Measurements from ENCODE around the gene TAMALIN. TPM values are rescaled to one million over a fixed set of nuclear protein-coding genes. Genes with fewer than 3 reads are reported as not detected.
"Not testable (repeated sequence)": the region's sequence is repeated elsewhere in the genome, so short reads cannot be mapped to it uniquely, and the experiment has no call there.

TAMALIN gene
- 16.3 TPM for polyA plus RNA-seq (ENCODE audit: insufficient read length)

- no peak for DNase-seq (ENCODE audit: low read depth)
These were observed at the start of gene TAMALIN for GRCh38 chr12:52006726-52007157. TAMALIN (plus strand) TSS chr12:52006946; CDS start chr12:52007020, 74 bp downstream.

GRCh38 chr12:51958542-51958941 lies 48.2 kb upstream of the TAMALIN start:
- DNase-seq (ENCODE audit: low read depth): no peak

- no peak for DNase-seq (ENCODE audit: low read depth)
These were observed 47.5 kb upstream of the TAMALIN start for GRCh38 chr12:51959211-51959610.

- DNase-seq (ENCODE audit: low read depth): no peak
These were observed 46.8 kb upstream of the TAMALIN start for GRCh38 chr12:51959921-51960320.

GRCh38 chr12:51960488-51960887 lies 46.3 kb upstream of the TAMALIN start:
- DNase-seq (ENCODE audit: low read depth): no peak

- no peak for DNase-seq (ENCODE audit: low read depth)
These were observed 45.9 kb upstream of the TAMALIN start for GRCh38 chr12:51960890-51961289.

GRCh38 chr12:51961834-51962233 lies 44.9 kb upstream of the TAMALIN start:
- DNase-seq (ENCODE audit: low read depth): no peak

- DNase-seq (ENCODE audit: low read depth): no peak
These were observed 44.0 kb upstream of the TAMALIN start for GRCh38 chr12:51962737-51963136.

- no peak for DNase-seq (ENCODE audit: low read depth)
These were observed 43.3 kb upstream of the TAMALIN start for GRCh38 chr12:51963477-51963876.

GRCh38 chr12:51969643-51970042 lies 37.1 kb upstream of the TAMALIN start:
- no peak for DNase-seq (ENCODE audit: low read depth)

- no peak for DNase-seq (ENCODE audit: low read depth)
These were observed 35.7 kb upstream of the TAMALIN start for GRCh38 chr12:51970904-51971646.

- no peak for DNase-seq (ENCODE audit: low read depth)
These were observed 34.9 kb upstream of the TAMALIN start for GRCh38 chr12:51971679-51972421.

GRCh38 chr12:51972422-51972812 lies 34.3 kb upstream of the TAMALIN start:
- no peak for DNase-seq (ENCODE audit: low read depth)

- no peak for DNase-seq (ENCODE audit: low read depth)
These were observed 33.9 kb upstream of the TAMALIN start for GRCh38 chr12:51972849-51973273.

GRCh38 chr12:51973560-51973959 lies 33.2 kb upstream of the TAMALIN start:
- no peak for DNase-seq (ENCODE audit: low read depth)

- DNase-seq (ENCODE audit: low read depth): no peak
These were observed 32.1 kb upstream of the TAMALIN start for GRCh38 chr12:51974646-51975045.

GRCh38 chr12:51975196-51975595 lies 31.6 kb upstream of the TAMALIN start:
- no peak for DNase-seq (ENCODE audit: low read depth)

- no peak for DNase-seq (ENCODE audit: low read depth)
These were observed 30.2 kb upstream of the TAMALIN start for GRCh38 chr12:51976376-51977160.

- DNase-seq (ENCODE audit: low read depth): no peak
These were observed 29.4 kb upstream of the TAMALIN start for GRCh38 chr12:51977320-51977753.

- not testable (repeated sequence) for DNase-seq (ENCODE audit: low read depth)
These were observed 27.4 kb upstream of the TAMALIN start for GRCh38 chr12:51979306-51979705.

GRCh38 chr12:51980051-51980808 lies 26.5 kb upstream of the TAMALIN start:
- no peak for DNase-seq (ENCODE audit: low read depth)

- DNase-seq (ENCODE audit: low read depth): no peak
These were observed 26.0 kb upstream of the TAMALIN start for GRCh38 chr12:51980809-51981127.
